ENCODE data around the gene MIPOL1. TPM values are rescaled to one million over a fixed set of nuclear protein-coding genes. Genes with fewer than 3 reads are reported as not detected.
"Not testable (repeated sequence)": the region's sequence is repeated elsewhere in the genome, so short reads cannot be mapped to it uniquely, and the experiment has no call there.

MIPOL1 gene
- total and polyA plus RNA-seq, 7 experiments from 2014 or later: 0.12 to 0.69 (median 0.27) TPM; not detected in 4

- intact Hi-C loops (cut with micrococcal nuclease): no loop called here
- no peak within 1 kb of the TSS for H3K27ac Mint-ChIP-seq
- no peaks in the 10 kb centered on the region for H3K36me3 ChIP-seq (ENCODE audit: control insufficient read depth in 2 of 3, insufficient read depth in 3 of 3, low read length in 3 of 3)
- no peaks in the 10 kb centered on the region for H3K36me3 Mint-ChIP-seq
- POLR2A ChIA-PET: no interaction called here
- DNase-seq (peak in 1 of 9 donors; percentile 21), ATAC-seq (no peak)
- H3K27me3 Mint-ChIP-seq: peaks cover 16 to 55% (median 25%) of the 10 kb centered on the region in 5 donors
- no peak within 1 kb of the TSS for H3K27ac ChIP-seq (ENCODE audit: low read depth, low read length)
- no peaks in the 10 kb centered on the region for H3K4me1 ChIP-seq (ENCODE audit: control insufficient read depth in 2 of 2, insufficient read depth in 2 of 2, low read length in 2 of 2)
- H3K4me1 Mint-ChIP-seq: peaks cover 0 to 3% (median 0%) of the 10 kb centered on the region in 7 donors
- no peaks in the 10 kb centered on the region for H3K9me3 ChIP-seq (ENCODE audit: control insufficient read depth in 2 of 3, low read length in 3 of 3)
- no peaks in the 10 kb centered on the region for H3K27me3 ChIP-seq (ENCODE audit: control insufficient read depth in 2 of 2, insufficient read depth in 2 of 2, low read length in 2 of 2)
- peak within 1 kb of the TSS in 5 of 10 donors; percentile 14 to 53 (median 48) for H3K4me3 Mint-ChIP-seq
- peaks cover 0 to 18% (median 2%) of the 10 kb centered on the region in 11 donors for H3K9me3 Mint-ChIP-seq
- CTCF ChIA-PET: no interaction called here
- no peak within 1 kb of the TSS for H3K4me3 ChIP-seq (ENCODE audit: low read length)
Observed at GRCh38 chr14:37172024-37172869, 25.5 kb upstream of the MIPOL1 start, which contains the start of gene SLC25A21. Gene SLC25A21, minus strand, starts transcription at chr14:37172606.

DNA sequence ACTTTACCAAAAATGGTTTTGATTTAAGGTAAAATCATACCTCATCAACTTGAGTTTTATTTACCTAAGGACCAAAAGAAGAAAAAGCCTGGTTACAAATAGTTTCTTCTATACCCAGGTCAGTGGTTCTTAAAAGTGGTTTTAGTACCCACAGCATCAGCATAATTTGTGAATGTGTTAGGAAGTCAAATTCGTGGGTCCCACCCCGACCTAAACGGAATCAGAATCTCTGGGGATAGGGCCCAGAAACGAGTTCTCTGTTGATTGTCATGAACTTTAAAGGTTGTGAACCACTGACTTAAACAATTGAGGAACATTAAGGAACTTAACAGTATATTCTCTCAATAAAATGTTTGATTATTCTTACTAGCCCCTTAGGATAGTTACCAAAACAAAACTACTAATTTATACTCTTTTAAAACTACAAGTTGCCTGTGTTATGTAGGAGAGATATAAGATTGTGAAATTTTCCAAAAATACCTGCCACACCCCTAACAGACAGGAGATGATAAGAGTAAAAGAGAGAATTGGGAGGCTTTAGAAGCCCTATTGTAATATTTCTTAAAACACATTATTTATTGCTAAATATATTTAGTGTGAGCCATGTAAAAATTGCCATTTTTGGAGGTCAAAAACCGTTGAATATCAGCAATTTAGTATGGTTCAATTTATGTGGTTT is 24.7 kb upstream of the MIPOL1 start:
- no peaks in the 10 kb centered on the region for H3K36me3 ChIP-seq (ENCODE audit: control insufficient read depth in 2 of 3, insufficient read depth in 3 of 3, low read length in 3 of 3)
- Mint-ChIP-seq H3K4me1 (peaks cover 0 to 3% (median 0%) of the 10 kb centered on the region in 7 donors), H3K27ac (no peak overlapping the region), H3K9me3 (peaks cover 0 to 15% (median 5%) of the 10 kb centered on the region in 11 donors), H3K4me3 (no peak overlapping the region), H3K27me3 (peaks cover 16 to 55% (median 25%) of the 10 kb centered on the region in 5 donors), H3K36me3 (no peaks in the 10 kb centered on the region)
- ATAC-seq (no peak), DNase-seq (no peak)
- no peaks in the 10 kb centered on the region for H3K4me1 ChIP-seq (ENCODE audit: control insufficient read depth in 2 of 2, insufficient read depth in 2 of 2, low read length in 2 of 2)
- no peak overlapping the region for H3K27ac ChIP-seq (ENCODE audit: low read depth, low read length)
- ChIA-PET CTCF (no interaction called here), POLR2A (no interaction called here)
- H3K9me3 ChIP-seq (ENCODE audit: control insufficient read depth in 2 of 3, low read length in 3 of 3): no peaks in the 10 kb centered on the region
- H3K4me3 ChIP-seq (ENCODE audit: low read length): no peak overlapping the region
- H3K27me3 ChIP-seq (ENCODE audit: control insufficient read depth in 2 of 2, insufficient read depth in 2 of 2, low read length in 2 of 2): no peaks in the 10 kb centered on the region
- intact Hi-C loops (cut with micrococcal nuclease): no loop called here

DNA sequence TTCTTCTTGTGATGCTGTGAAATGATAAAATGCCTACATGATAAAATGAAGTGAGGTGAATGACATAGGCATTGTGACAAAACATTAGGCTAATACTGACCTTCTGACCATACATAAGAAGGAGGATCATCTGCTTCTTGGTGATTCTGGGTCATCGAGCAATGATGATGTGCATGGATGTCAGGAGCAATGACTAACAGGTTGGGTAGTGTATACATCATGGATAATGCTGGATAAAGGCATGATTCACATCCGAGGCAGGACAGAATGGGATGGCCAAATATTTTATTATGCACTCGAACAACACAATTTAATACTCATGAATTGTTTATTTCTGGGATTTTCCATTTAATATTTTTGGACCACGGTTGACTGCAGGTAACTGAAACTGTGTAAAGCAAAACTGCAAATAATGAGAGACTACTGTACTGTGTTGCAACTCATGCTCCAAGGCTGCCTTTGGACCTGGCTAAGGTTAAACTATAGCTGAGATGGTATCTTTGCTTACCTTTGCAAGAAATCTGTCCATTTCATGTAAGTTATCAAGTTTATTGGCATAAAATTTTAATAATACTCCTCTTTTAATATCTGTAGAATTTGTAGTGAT is 17.7 kb upstream of the MIPOL1 start:
- Mint-ChIP-seq H3K4me3 (no peak overlapping the region), H3K27me3 (peaks cover 0 to 4% (median 2%) of the 10 kb centered on the region in 5 donors), H3K9me3 (peaks cover 0 to 11% (median 2%) of the 10 kb centered on the region in 11 donors), H3K27ac (no peak overlapping the region), H3K36me3 (no peaks in the 10 kb centered on the region), H3K4me1 (no peaks in the 10 kb centered on the region)
- DNase-seq (no peak), ATAC-seq (no peak)
- no peaks in the 10 kb centered on the region for H3K4me1 ChIP-seq (ENCODE audit: control insufficient read depth in 2 of 2, insufficient read depth in 2 of 2, low read length in 2 of 2)
- no peaks in the 10 kb centered on the region for H3K27me3 ChIP-seq (ENCODE audit: control insufficient read depth in 2 of 2, insufficient read depth in 2 of 2, low read length in 2 of 2)
- intact Hi-C loops (cut with micrococcal nuclease): no loop called here
- H3K9me3 ChIP-seq (ENCODE audit: control insufficient read depth in 2 of 3, low read length in 3 of 3): no peaks in the 10 kb centered on the region
- ChIA-PET CTCF (interaction anchor here (0.6 kb wide), 1 partner anchor 9 kb away, joined by 5 read pairs; no protein-coding TSS in a partner anchor), POLR2A (no interaction called here)
- no peak overlapping the region for H3K27ac ChIP-seq (ENCODE audit: low read depth, low read length)
- H3K36me3 ChIP-seq (ENCODE audit: control insufficient read depth in 2 of 3, insufficient read depth in 3 of 3, low read length in 3 of 3): no peaks in the 10 kb centered on the region
- no peak overlapping the region for H3K4me3 ChIP-seq (ENCODE audit: low read length)

DNA sequence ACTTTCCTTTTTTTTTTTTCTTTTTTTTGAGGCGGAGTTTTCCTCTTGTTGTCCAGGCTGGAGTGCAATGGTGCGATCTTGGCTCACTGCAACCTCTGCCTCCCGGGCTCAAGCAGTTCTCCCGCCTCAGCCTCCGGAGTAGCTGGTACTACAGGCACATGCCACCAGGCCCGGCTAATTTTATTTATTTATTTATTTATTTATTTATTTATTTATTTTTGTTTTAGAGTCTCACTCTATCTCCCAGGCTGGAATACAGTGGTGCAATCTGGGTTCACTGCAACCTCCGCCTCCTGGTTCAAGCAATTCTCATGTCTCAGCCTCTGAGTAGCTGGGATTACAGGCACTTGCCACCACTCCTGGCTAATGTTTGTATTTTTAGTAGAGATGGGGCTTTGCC is 16.9 kb upstream of the MIPOL1 start:
- H3K9me3 Mint-ChIP-seq: peaks cover 0 to 11% (median 2%) of the 10 kb centered on the region in 11 donors
- H3K36me3 ChIP-seq (ENCODE audit: control insufficient read depth in 2 of 3, insufficient read depth in 3 of 3, low read length in 3 of 3); H3K27me3 Mint-ChIP-seq; H3K4me1 ChIP-seq (ENCODE audit: control insufficient read depth in 2 of 2, insufficient read depth in 2 of 2, low read length in 2 of 2); H3K4me3 ChIP-seq (ENCODE audit: low read length); H3K9me3 ChIP-seq (ENCODE audit: control insufficient read depth in 2 of 3, low read length in 3 of 3); ATAC-seq; H3K27ac ChIP-seq (ENCODE audit: low read depth, low read length); intact Hi-C loops (cut with micrococcal nuclease); H3K4me3 Mint-ChIP-seq; H3K4me1 Mint-ChIP-seq; DNase-seq; H3K27me3 ChIP-seq (ENCODE audit: control insufficient read depth in 2 of 2, insufficient read depth in 2 of 2, low read length in 2 of 2); H3K27ac Mint-ChIP-seq; H3K36me3 Mint-ChIP-seq: not testable (repeated sequence)
- ChIA-PET CTCF (interaction anchor here (0.6 kb wide), 1 partner anchor 10 kb away, joined by 5 read pairs; no protein-coding TSS in a partner anchor), POLR2A (interaction anchor here (0.7 kb wide), 1 partner anchor 18 kb away, joined by 3 read pairs; no protein-coding TSS in a partner anchor)

- H3K36me3 ChIP-seq (ENCODE audit: control insufficient read depth in 2 of 3, insufficient read depth in 3 of 3, low read length in 3 of 3): no peaks in the 10 kb centered on the region
- peaks cover 0 to 11% (median 2%) of the 10 kb centered on the region in 11 donors for H3K9me3 Mint-ChIP-seq
- H3K27me3 ChIP-seq (ENCODE audit: control insufficient read depth in 2 of 2, insufficient read depth in 2 of 2, low read length in 2 of 2): no peaks in the 10 kb centered on the region
- no peaks in the 10 kb centered on the region for H3K4me1 ChIP-seq (ENCODE audit: control insufficient read depth in 2 of 2, insufficient read depth in 2 of 2, low read length in 2 of 2)
- H3K4me3 ChIP-seq (ENCODE audit: low read length): no peak overlapping the region
- ChIA-PET POLR2A (interaction anchor here (0.7 kb wide), 1 partner anchor 18 kb away, joined by 3 read pairs; no protein-coding TSS in a partner anchor), CTCF (no interaction called here)
- no peaks in the 10 kb centered on the region for H3K9me3 ChIP-seq (ENCODE audit: control insufficient read depth in 2 of 3, low read length in 3 of 3)
- no peak overlapping the region for H3K27ac ChIP-seq (ENCODE audit: low read depth, low read length)
- no peaks in the 10 kb centered on the region for H3K4me1 Mint-ChIP-seq
- ATAC-seq (no peak), DNase-seq (no peak)
- H3K4me3 Mint-ChIP-seq: no peak overlapping the region
- no peak overlapping the region for H3K27ac Mint-ChIP-seq
- intact Hi-C loops (cut with micrococcal nuclease): no loop called here
- no peaks in the 10 kb centered on the region for H3K36me3 Mint-ChIP-seq
- peaks cover 0 to 4% (median 0%) of the 10 kb centered on the region in 5 donors for H3K27me3 Mint-ChIP-seq
Observed at GRCh38 chr14:37181441-37181840, 16.3 kb upstream of the MIPOL1 start.

DNA sequence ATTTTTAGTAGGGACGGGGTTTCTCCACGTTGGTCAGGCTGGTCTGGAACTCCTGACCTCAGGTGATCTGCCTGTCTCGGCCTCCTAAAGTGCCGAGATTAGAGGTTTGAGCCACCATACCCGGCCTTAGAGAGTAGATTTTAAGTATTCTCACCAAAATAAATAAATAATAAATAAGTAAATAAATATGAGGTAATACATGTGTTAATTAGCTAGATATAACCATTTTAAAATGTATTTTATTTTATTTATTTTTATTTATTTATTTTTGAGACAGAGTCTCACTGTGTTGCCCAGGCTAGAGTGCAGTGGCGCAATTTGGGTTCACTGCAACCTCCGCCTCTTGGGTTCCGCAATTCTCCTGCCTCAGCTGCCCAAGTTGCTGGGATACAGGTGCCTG is 13.2 kb upstream of the MIPOL1 start:
- H3K36me3 Mint-ChIP-seq; POLR2A ChIA-PET; H3K4me3 Mint-ChIP-seq; DNase-seq; H3K4me1 Mint-ChIP-seq; intact Hi-C loops (cut with micrococcal nuclease); H3K27ac ChIP-seq (ENCODE audit: low read depth, low read length); H3K27ac Mint-ChIP-seq; H3K4me3 ChIP-seq (ENCODE audit: low read length); H3K27me3 ChIP-seq (ENCODE audit: control insufficient read depth in 2 of 2, insufficient read depth in 2 of 2, low read length in 2 of 2); H3K9me3 ChIP-seq (ENCODE audit: control insufficient read depth in 2 of 3, low read length in 3 of 3); CTCF ChIA-PET; H3K27me3 Mint-ChIP-seq; H3K36me3 ChIP-seq (ENCODE audit: control insufficient read depth in 2 of 3, insufficient read depth in 3 of 3, low read length in 3 of 3); ATAC-seq; H3K4me1 ChIP-seq (ENCODE audit: control insufficient read depth in 2 of 2, insufficient read depth in 2 of 2, low read length in 2 of 2): not testable (repeated sequence)
- peaks cover 0 to 13% (median 3%) of the 10 kb centered on the region in 11 donors for H3K9me3 Mint-ChIP-seq
